Left ventricle myocardium inferior (tissue), 1 donor: ENCODE results near the gene FLOT2. TPM values are rescaled to one million over a fixed set of nuclear protein-coding genes. Genes with fewer than 3 reads are reported as not detected.
"Not testable (repeated sequence)": the region's sequence is repeated elsewhere in the genome, so short reads cannot be mapped to it uniquely, and the experiment has no call there.

Source experiments
- DNase-seq: peaks from one replicate; pipeline ENCODE4 v3.0.0-alpha.2; 2020
- H3K27ac ChIP-seq: fragments of 200-600 bp; replicated peaks from 2 replicates; pipeline ENCODE4 v1.8.0; 2021
- H3K27me3 ChIP-seq: fragments of 200-600 bp; 2 replicates; pipeline ENCODE4 v1.8.0; 2021; ENCODE audit warnings: low read depth
- H3K36me3 ChIP-seq: fragments of 200-600 bp; 2 replicates; pipeline ENCODE4 v1.8.0; 2021
- H3K4me1 ChIP-seq: fragments of 200-600 bp; 2 replicates; pipeline ENCODE4 v1.8.0; 2021
- H3K4me3 ChIP-seq: fragments of 200-600 bp; 2 replicates; pipeline ENCODE4 v1.8.0; 2021; ENCODE audit warnings: mild to moderate bottlenecking, moderate library complexity
- H3K9me3 ChIP-seq: fragments of 200-600 bp; replicated peaks from 2 replicates; pipeline ENCODE4 v1.8.0; 2021
- CTCF ChIP-seq: fragments of 200-600 bp; IDR thresholded peaks from 2 replicates; pipeline ENCODE4 v1.8.0; 2021; ENCODE audit warnings: antibody characterized with exemption, mild to moderate bottlenecking, borderline replicate concordance
- intact Hi-C: fragments of 100-400 bp; cut with micrococcal nuclease; formaldehyde crosslinking; loops from one replicate; pipeline ENCODE4 v1.11.0; 2022
- total RNA-seq: library from RNA; stranded (reverse); fragmentation: NEBNext Ultra II Directional; extraction: Animal tissue kit (Norgen Biotek cat#: 25700); gene quantifications from one replicate; pipeline ENCODE4 v1.2.1, GENCODE V29; 2021
- donor health status: DM: no; HTN: yes; CAD: no; lungs with severe emphysema.

The FLOT2 gene
- total RNA-seq, 1 donor from 2014 or later, result 84.2 TPM

- peak; percentile 79 for DNase-seq
- H3K4me1 ChIP-seq, result peaks cover 18% of the 10 kb centered on the region
- H3K36me3 ChIP-seq, result peaks cover 33% of the 10 kb centered on the region
- no peaks in the 10 kb centered on the region for H3K9me3 ChIP-seq
- H3K27ac ChIP-seq, result peak within 1 kb of the TSS; percentile 78
- H3K27me3 ChIP-seq, result no peaks in the 10 kb centered on the region
- TF ChIP-seq CTCF, result no peak
- intact Hi-C loops, result no loop called here
- H3K4me3 ChIP-seq, result peak within 1 kb of the TSS; percentile 79
These were observed 42.8 kb downstream of the FLOT2 start, which contains the start of gene ERAL1 for GRCh38 chr17:28854457-28855335. Gene ERAL1 (plus strand): TSS chr17:28855016. CDS start chr17:28855035, 19 bp downstream.

GRCh38 chr17:28853295-28853694, 44.2 kb downstream of the FLOT2 start:
- no peak for TF ChIP-seq CTCF
- Histone ChIP-seq H3K27me3 (no peaks in the 10 kb centered on the region), H3K4me1 (peaks cover 18% of the 10 kb centered on the region), H3K36me3 (peaks cover 19% of the 10 kb centered on the region), H3K4me3 (no peak overlapping the region), H3K27ac (no peak overlapping the region), H3K9me3 (no peaks in the 10 kb centered on the region)
- DNase-seq, result no peak
- intact Hi-C loops, result no loop called here

DNA sequence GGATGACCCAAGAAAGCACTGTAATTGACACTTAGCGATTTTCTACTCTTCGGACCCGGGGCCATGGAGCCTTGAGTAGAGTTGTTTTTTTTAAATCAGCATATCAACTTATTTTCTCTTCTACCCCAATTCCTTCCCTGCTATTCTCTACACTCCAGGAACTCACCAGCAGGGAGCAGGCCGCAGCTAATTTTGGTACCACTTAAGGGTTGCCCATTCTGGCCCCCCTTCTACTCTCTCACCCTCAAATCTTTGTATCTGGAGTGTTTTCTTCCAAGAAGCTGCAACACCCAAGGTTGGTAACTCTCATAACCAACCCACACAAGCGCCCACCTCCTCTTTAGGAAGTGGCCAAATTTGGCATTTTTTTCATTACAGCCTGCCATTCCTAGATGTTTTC, 48.3 kb downstream of the FLOT2 start:
- intact Hi-C loops, result no loop called here
- Histone ChIP-seq H3K36me3 (no peaks in the 10 kb centered on the region), H3K27me3 (no peaks in the 10 kb centered on the region), H3K27ac (no peak overlapping the region), H3K9me3 (no peaks in the 10 kb centered on the region), H3K4me3 (no peak overlapping the region), H3K4me1 (peaks cover 3% of the 10 kb centered on the region)
- no peak for TF ChIP-seq CTCF
- no peak for DNase-seq

DNA sequence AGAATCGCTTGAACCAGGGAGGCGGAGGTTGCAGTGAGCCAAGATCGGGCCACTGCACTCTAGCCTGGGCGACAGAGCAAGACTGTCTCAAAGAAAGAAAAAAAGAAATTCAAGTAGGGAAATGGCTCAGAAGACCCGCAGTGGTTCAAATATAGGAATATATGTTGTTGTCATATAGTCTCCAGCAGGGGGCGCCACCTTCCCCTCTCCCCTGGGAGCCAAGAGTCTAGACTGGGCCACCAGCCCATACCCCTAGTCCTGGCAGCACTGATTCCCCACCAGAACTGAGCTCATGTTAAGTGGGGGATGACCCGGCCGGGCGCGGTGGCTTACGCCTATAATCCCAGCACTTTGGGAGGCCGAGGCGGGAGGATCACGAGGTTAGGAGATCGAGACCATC, 48.9 kb downstream of the FLOT2 start:
- H3K27ac ChIP-seq, H3K4me1 ChIP-seq, H3K9me3 ChIP-seq, H3K4me3 ChIP-seq, intact Hi-C loops, H3K27me3 ChIP-seq, H3K36me3 ChIP-seq: not testable (repeated sequence)
- peak; percentile 32 for DNase-seq
- TF ChIP-seq CTCF, result peak; percentile 33

DNA sequence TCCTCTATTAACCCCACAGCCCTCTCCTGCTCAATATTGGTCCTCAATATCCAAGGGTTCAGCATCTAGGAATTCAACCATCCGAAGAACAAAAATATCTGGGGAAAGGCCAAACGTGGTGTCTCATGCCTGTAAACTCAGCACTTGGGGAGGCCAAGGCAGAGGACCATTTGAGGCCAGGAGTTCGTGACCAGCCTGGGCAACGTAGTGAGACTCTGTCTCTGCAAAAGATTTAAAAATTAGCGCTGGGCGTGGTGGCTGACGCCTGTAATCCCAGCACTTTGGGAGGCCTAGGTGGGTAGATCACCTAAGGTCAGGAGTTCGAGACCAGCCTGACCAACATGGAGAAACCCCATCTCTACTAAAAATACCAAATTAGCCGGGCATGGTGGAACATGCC, 50.8 kb downstream of the FLOT2 start:
- H3K36me3 ChIP-seq, H3K27ac ChIP-seq, H3K4me3 ChIP-seq, intact Hi-C loops, H3K27me3 ChIP-seq, DNase-seq, H3K9me3 ChIP-seq: not testable (repeated sequence)
- H3K4me1 ChIP-seq, result peaks cover 14% of the 10 kb centered on the region

DNA sequence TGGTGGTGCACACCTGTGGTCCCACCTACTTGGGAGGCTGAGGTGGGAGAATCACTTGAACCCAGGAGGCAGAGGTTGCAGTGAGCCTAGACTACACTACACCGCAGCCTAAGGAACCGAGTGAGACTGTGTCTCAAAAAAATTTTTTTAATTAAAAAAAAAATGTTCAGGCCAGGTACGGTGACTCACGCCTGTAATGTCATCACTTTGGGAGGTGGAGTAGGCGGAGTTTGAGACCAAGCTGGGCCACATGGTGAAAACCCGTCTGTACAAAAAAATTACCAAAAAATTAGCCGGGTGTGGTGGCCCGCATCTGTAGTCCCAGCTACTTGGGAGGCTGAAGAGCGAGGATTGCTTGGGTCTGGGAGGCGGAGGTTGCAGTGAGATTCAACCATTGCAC, 51.3 kb downstream of the FLOT2 start:
- no peaks in the 10 kb centered on the region for H3K36me3 ChIP-seq
- no peak for DNase-seq
- H3K27me3 ChIP-seq, result no peaks in the 10 kb centered on the region
- no peaks in the 10 kb centered on the region for H3K9me3 ChIP-seq
- TF ChIP-seq CTCF, result no peak
- no peak overlapping the region for H3K27ac ChIP-seq
- H3K4me3 ChIP-seq, result no peak overlapping the region
- intact Hi-C loops, result no loop called here
- H3K4me1 ChIP-seq, result peaks cover 19% of the 10 kb centered on the region
